ENCODE measurements around the gene ALKBH3. TPM values are rescaled to one million over a fixed set of nuclear protein-coding genes. Genes with fewer than 3 reads are reported as not detected.

Gene ALKBH3
- total RNA-seq, 2 experiments from 2014 or later = 41.9 to 42.3 TPM

DNA sequence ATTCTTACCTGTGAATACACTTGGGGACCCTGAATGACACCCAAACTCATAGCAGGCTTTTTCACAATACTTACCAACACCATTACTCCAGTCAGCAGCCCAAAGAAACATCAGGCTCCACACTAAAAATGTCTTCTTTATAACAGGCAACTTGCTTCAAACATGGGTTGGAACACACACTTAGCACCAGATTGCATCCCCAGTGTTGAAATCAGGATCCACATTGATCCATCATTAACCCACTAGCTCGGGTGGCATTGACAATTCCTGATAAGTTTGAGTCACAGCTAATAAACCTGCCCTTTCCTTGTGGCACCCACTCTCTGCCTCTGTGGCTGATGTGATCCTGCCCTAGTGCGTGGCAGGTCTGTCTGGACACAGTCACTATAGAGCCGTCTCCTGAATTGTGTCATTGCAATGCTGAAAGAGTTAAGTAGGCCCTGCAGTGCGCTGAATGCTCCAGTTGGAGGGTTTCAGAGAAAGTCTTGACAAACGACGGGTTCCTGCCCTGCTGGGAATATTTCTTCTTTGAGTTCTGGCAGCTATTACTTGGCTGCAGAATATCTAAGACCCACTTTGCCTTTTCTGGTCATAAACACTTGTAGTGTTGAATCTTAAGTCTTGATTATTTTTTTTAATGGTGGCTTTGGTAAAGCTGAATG is 42.2 kb downstream of the ALKBH3 start:
- DNase-seq (no peak), ATAC-seq (no peak)
- Mint-ChIP-seq H3K27ac (no peak overlapping the region), H3K4me1 (peaks cover 14% of the 10 kb centered on the region), H3K36me3 (ENCODE audit: low read depth) (peaks cover 27% of the 10 kb centered on the region), H3K9me3 (ENCODE audit: low read depth) (no peaks in the 10 kb centered on the region), H3K4me3 (no peak overlapping the region), H3K27me3 (no peaks in the 10 kb centered on the region)
- intact Hi-C loops (cut with DNase I, micrococcal nuclease) = no loop called here
- ChIA-PET POLR2A (no interaction called here), CTCF (interaction anchor here (0.6 to 2.3 kb wide), 4 partner anchors 33 to 321 kb away, joined by 3 to 11 read pairs (median 4); no protein-coding TSS in a partner anchor)

GRCh38 chr11:43923406-43924111 is 42.9 kb downstream of the ALKBH3 start:
- Mint-ChIP-seq H3K4me3 (no peak overlapping the region), H3K4me1 (peaks cover 14% of the 10 kb centered on the region), H3K36me3 (ENCODE audit: low read depth) (peaks cover 27% of the 10 kb centered on the region), H3K9me3 (ENCODE audit: low read depth) (no peaks in the 10 kb centered on the region), H3K27me3 (no peaks in the 10 kb centered on the region), H3K27ac (no peak overlapping the region)
- CTCF ChIA-PET = interaction anchor here (0.6 to 1.4 kb wide), 2 partner anchors 45 to 322 kb away, joined by 4 read pairs; no protein-coding TSS in a partner anchor
- DNase-seq (no peak), ATAC-seq (no peak)
- POLR2A ChIA-PET = no interaction called here
- intact Hi-C loops (cut with DNase I, micrococcal nuclease) = no loop called here

DNA sequence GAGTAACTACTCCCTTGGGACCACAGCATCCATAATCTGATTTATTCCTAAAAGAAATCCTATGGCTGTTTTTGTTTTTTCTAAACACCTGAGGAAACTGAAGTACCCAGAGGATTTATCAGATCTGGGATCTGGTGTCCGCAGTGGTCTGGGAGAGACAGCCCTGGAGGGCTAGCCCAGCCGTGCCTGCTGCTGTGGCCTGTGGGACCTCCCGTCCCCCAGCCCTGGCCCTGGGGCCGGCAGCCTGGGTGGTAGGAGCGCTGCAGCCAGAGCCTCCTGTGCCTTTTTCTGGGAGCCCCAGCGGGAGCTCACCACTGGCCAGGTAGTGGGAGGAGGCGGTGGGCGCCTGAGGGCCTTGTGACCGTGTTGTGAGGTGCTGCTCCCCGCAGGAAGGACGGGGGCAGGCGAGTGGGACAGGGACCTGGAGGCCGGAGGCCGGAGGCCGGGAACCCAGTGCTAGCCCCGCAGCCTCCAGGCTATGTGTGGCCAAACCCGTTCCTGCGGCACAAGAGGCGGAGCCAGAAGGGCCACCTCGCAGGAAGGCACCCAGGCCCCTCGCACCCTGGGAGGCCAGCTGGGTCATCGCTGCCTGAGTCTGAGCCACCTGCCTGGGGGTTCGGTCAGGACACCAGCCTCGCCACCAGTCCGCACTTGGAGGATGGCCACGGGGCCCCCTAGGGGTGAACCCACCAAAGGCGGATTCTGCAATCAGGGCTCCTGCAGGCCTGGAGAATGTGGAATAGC is 43.7 kb downstream of the ALKBH3 start:
- H3K27ac Mint-ChIP-seq = no peak overlapping the region
- H3K36me3 Mint-ChIP-seq (ENCODE audit: low read depth) = peaks cover 23% of the 10 kb centered on the region
- CTCF ChIA-PET = no interaction called here
- no peak overlapping the region for H3K4me3 Mint-ChIP-seq
- DNase-seq = no peak
- POLR2A ChIA-PET = no interaction called here
- H3K9me3 Mint-ChIP-seq (ENCODE audit: low read depth) = no peaks in the 10 kb centered on the region
- no peak for ATAC-seq
- intact Hi-C loops (cut with DNase I, micrococcal nuclease) = no loop called here
- H3K4me1 Mint-ChIP-seq = peaks cover 14% of the 10 kb centered on the region
- H3K27me3 Mint-ChIP-seq = no peaks in the 10 kb centered on the region

GRCh38 chr11:43925063-43925931 is 44.7 kb downstream of the ALKBH3 start:
- peaks cover 13% of the 10 kb centered on the region for H3K4me1 Mint-ChIP-seq
- intact Hi-C loops (cut with DNase I, micrococcal nuclease) = no loop called here
- peaks cover 16% of the 10 kb centered on the region for H3K36me3 Mint-ChIP-seq (ENCODE audit: low read depth)
- no peaks in the 10 kb centered on the region for H3K27me3 Mint-ChIP-seq
- ChIA-PET POLR2A (no interaction called here), CTCF (no interaction called here)
- no peak overlapping the region for H3K27ac Mint-ChIP-seq
- no peak overlapping the region for H3K4me3 Mint-ChIP-seq
- H3K9me3 Mint-ChIP-seq (ENCODE audit: low read depth) = no peaks in the 10 kb centered on the region
- ATAC-seq = no peak
- no peak for DNase-seq

DNA sequence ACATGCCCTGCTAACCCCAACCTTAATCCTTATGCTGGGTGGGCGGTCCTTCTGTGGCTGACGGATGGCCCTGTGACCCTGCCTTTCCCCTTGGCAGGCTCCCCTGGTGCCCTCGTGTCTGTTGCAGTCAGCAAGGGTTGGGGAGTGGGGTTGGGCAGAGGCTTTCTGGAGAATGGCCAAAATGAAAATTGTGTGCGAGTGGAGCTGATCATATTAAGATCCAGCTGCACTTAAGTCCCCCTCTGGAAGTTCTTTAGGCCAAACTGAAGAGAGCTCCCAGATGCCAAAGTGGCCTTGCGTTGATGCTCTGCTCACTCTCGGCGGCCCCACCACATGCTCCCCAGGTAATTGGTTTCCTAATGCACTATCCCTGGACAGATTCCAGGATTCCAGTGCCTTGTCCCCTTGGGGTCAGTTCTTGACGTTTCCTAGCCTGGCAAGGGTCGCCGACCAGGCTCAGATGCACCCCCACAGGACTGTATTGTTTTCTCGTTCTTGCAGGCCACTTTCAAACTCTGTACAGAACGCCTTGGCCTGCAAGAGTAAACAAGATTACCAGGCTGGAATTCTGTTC is 45.4 kb downstream of the ALKBH3 start:
- CTCF ChIA-PET = no interaction called here
- peaks cover 10% of the 10 kb centered on the region for H3K4me1 Mint-ChIP-seq
- H3K36me3 Mint-ChIP-seq (ENCODE audit: low read depth) = peaks cover 10% of the 10 kb centered on the region
- POLR2A ChIA-PET = no interaction called here
- DNase-seq (no peak), ATAC-seq (no peak)
- intact Hi-C loops (cut with DNase I, micrococcal nuclease) = no loop called here
- no peaks in the 10 kb centered on the region for H3K9me3 Mint-ChIP-seq (ENCODE audit: low read depth)
- no peaks in the 10 kb centered on the region for H3K27me3 Mint-ChIP-seq
- no peak overlapping the region for H3K27ac Mint-ChIP-seq
- no peak overlapping the region for H3K4me3 Mint-ChIP-seq

GRCh38 chr11:43927070-43927469 is 46.4 kb downstream of the ALKBH3 start:
- no peak for DNase-seq
- no peak for ATAC-seq
- POLR2A ChIA-PET = no interaction called here
- intact Hi-C loops (cut with DNase I, micrococcal nuclease) = no loop called here
- Mint-ChIP-seq H3K36me3 (ENCODE audit: low read depth) (peaks cover 5% of the 10 kb centered on the region), H3K27ac (no peak overlapping the region), H3K4me3 (no peak overlapping the region), H3K4me1 (peaks cover 5% of the 10 kb centered on the region), H3K27me3 (no peaks in the 10 kb centered on the region), H3K9me3 (ENCODE audit: low read depth) (no peaks in the 10 kb centered on the region)
- CTCF ChIA-PET = interaction anchor here (2.6 kb wide), 1 partner anchor 38 kb away, joined by 8 read pairs; no protein-coding TSS in a partner anchor

DNA sequence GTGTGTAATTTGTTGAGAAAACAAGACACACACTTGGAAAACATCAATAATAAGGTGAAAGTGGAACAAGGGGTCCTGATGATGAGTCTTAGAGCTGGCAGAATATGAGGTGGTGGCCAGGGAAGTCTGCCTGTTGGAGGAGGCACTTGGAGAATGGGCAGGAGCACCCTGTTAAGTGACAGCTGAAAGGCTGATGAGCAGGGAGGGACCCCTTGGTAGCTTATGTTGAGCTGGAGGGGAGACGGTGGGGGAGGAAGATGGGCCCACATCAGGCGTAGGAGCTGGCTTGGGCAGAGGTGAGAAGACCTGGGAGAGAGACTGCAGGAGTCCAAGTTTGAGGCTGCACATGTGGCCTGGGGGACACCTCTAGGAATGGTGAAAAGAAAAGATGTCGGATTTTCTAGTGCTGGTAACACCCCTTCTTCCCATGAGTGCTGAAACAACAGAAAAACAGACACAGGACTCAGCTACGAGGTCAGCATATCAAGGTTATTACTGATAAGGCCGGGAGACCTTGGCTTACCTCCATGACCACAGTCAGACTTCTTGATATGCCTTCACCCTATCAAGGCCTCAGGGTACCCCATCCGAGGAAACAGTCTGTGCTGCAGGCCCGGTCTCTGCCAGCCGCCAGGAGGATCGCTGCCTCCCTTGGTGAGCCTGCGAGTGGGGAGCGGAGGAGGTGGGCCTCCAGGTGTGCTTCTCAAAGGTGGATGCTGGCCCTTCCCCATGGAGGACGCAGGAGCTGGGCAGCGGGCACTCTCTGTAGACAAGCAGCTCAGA is 47.5 kb downstream of the ALKBH3 start:
- H3K27ac Mint-ChIP-seq = no peak overlapping the region
- no peak for ATAC-seq
- POLR2A ChIA-PET = no interaction called here

DNA sequence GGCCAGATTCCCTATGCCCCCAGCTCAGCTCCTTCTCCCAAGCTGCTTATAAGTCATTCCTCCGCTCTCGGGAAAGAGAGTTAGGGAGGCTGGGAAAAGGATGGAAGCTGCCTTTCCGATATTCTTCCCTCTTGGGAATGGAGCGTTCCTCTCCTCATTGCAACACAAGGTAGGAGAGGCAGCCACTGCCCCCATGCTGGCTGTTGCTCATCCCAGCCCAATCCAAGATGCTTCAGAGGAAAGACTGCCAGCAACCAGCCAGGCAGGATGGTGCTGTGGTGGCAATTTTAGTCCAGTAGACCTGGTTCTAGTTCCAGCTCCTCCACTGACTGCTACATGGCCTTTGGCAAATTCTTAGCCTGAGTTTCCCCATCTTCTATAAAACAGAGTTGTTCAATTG is 48.1 kb downstream of the ALKBH3 start:
- Mint-ChIP-seq H3K27ac (no peak overlapping the region), H3K36me3 (ENCODE audit: low read depth) (no peaks in the 10 kb centered on the region), H3K9me3 (ENCODE audit: low read depth) (no peaks in the 10 kb centered on the region), H3K4me3 (no peak overlapping the region), H3K27me3 (no peaks in the 10 kb centered on the region), H3K4me1 (peaks cover 5% of the 10 kb centered on the region)
- CTCF ChIA-PET = interaction anchor here (0.6 to 2.6 kb wide), 5 partner anchors 14 to 165 kb away, joined by 3 to 8 read pairs (median 3); partner anchors contain the start of gene C11orf96
- DNase-seq (no peak), ATAC-seq (no peak)
- intact Hi-C loops (cut with DNase I, micrococcal nuclease) = no loop called here
- POLR2A ChIA-PET = no interaction called here

More for the DNA sequence above, 47.5 kb downstream of the ALKBH3 start:
- intact Hi-C loops (cut with DNase I, micrococcal nuclease) = no loop called here
- DNase-seq = no peak
- Mint-ChIP-seq H3K9me3 (ENCODE audit: low read depth) (no peaks in the 10 kb centered on the region), H3K4me3 (no peak overlapping the region), H3K4me1 (peaks cover 5% of the 10 kb centered on the region), H3K27me3 (no peaks in the 10 kb centered on the region), H3K36me3 (ENCODE audit: low read depth) (no peaks in the 10 kb centered on the region)
- CTCF ChIA-PET = interaction anchor here (0.6 to 2.6 kb wide), 5 partner anchors 15 to 166 kb away, joined by 3 to 8 read pairs (median 3); partner anchors contain the start of gene C11orf96

DNA sequence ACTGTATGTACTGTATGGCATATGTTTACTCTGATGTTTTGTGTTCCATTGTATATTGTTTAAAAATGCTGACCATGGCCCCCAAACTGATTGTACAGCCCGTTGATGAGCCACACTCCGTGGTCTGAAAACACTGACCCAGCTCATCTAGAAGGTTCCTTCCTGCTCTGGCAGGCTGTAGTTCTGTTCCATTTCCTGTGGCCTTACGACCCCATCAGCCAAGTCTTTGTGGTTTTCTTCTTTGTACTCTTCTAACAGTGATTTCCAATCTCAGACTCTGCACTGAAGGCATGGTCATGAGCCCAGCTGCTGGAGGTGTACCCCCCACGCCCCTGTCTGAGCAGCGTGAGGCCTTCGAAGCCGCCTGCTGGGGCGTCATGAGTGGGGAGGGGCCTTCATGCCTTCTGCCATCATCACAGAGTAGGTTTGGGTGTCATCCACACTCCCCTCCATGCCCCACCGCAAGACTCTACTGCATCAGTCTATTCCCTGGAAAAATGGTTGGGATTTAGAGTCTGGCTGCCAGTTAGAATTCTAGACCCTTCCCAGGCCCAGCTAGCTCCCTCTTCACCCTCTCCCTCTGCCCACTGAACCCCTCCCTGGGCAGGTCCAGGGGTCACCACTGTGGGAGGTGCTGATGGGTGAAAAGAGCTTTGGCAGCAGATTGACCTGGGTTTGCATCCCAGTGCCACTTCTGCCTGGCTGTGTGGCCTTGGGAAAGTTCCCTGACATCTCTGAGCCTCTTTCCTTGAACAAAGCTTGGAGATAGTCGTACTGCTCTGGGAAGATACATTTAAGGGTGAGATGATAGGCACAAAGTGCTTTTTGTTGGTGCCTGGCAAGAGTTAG is 50.5 kb downstream of the ALKBH3 start:
- Mint-ChIP-seq H3K4me1 (peaks cover 5% of the 10 kb centered on the region), H3K9me3 (ENCODE audit: low read depth) (no peaks in the 10 kb centered on the region), H3K36me3 (ENCODE audit: low read depth) (no peaks in the 10 kb centered on the region), H3K4me3 (no peak overlapping the region), H3K27ac (no peak overlapping the region), H3K27me3 (no peaks in the 10 kb centered on the region)
- intact Hi-C loops (cut with DNase I, micrococcal nuclease) = no loop called here
- CTCF ChIA-PET = interaction anchor here (0.7 to 0.8 kb wide), 2 partner anchors 10 to 12 kb away, joined by 3 read pairs; no protein-coding TSS in a partner anchor
- POLR2A ChIA-PET = no interaction called here
- ATAC-seq (no peak), DNase-seq (no peak)

DNA sequence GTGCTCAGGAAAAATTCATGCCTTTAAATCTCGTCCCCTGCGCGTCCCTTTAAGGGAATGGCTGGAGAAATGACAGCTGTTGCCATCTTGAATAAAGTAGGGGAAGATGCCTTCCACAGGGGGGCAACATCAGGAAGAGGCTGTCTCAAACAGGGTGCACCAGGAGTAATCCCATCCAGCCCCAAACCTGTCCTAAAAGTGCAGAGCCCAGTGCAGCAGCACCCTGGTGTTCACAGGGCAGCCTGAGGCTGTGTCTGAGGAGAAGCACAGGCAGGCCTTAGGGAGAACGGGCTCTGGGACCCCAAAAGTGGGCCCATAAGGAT is 51.0 kb downstream of the ALKBH3 start:
- no peak for ATAC-seq
- no peak overlapping the region for H3K4me3 Mint-ChIP-seq
- H3K36me3 Mint-ChIP-seq (ENCODE audit: low read depth) = no peaks in the 10 kb centered on the region
- H3K4me1 Mint-ChIP-seq = peaks cover 5% of the 10 kb centered on the region
- intact Hi-C loops (cut with DNase I, micrococcal nuclease) = no loop called here
- no peaks in the 10 kb centered on the region for H3K27me3 Mint-ChIP-seq
- no peak overlapping the region for H3K27ac Mint-ChIP-seq
- ChIA-PET CTCF (interaction anchor here (0.7 kb wide), 1 partner anchor 12 kb away, joined by 3 read pairs; no protein-coding TSS in a partner anchor), POLR2A (no interaction called here)
- no peak for DNase-seq
- H3K9me3 Mint-ChIP-seq (ENCODE audit: low read depth) = no peaks in the 10 kb centered on the region
